Bronchial epithelial cell (primary cell): ENCODE data around the gene FBXO2. TPM values are rescaled to one million over a fixed set of nuclear protein-coding genes. Genes with fewer than 3 reads are reported as not detected.
A peak's percentile ranks its signal among the peaks of the same experiment; 100 is the strongest.

Source experiments
- DNase-seq: peaks from one replicate; pipeline ENCODE4 v3.0.0-alpha.2; 2010; ENCODE audit warnings: low read depth
- FAIRE-seq: peaks from 2 replicates; lab custom pipeline; 2011; peaks lifted over from hg19 to GRCh38; lab: Jason Lieb, UNC
- H3K27me3 ChIP-seq: 2 replicates; pipeline ENCODE4 v1.5.1; 2011; ENCODE audit warnings: low read length; ENCODE audit not compliant: control insufficient read depth, insufficient read depth
- H3K36me3 ChIP-seq: 2 replicates; pipeline ENCODE4 v1.5.1; 2011; ENCODE audit warnings: low read length; ENCODE audit not compliant: control insufficient read depth, insufficient read depth
- H3K4me3 ChIP-seq: 2 replicates; pipeline ENCODE4 v1.5.1; 2011; ENCODE audit warnings: mild to moderate bottlenecking, low read depth, low read length, control low read depth
- total RNA-seq: library from RNA; depleted of rRNA; stranded (reverse); fragments of >200 nt; gene quantifications from 2 replicates; pipeline ENCODE4 v1.2.1, GENCODE V29; 2014
- TF ChIP-seq, protein P1 (sequence below): IDR thresholded peaks from 2 replicates; pipeline ENCODE4 v1.5.1; 2011; ENCODE audit warnings: mild to moderate bottlenecking, moderate library complexity, low read length, control low read depth, inconsistent platforms; ENCODE audit not compliant: insufficient read depth, severe bottlenecking

FBXO2 gene
- total RNA-seq, 1 donor from 2014 or later: 49.5 TPM

GRCh38 chr1:11685210-11685752 is 31.1 kb upstream of the FBXO2 start:
- FAIRE-seq (no peak), DNase-seq (no peak)
- no peak overlapping the region for H3K4me3 ChIP-seq
- TF ChIP-seq, protein P1, sequence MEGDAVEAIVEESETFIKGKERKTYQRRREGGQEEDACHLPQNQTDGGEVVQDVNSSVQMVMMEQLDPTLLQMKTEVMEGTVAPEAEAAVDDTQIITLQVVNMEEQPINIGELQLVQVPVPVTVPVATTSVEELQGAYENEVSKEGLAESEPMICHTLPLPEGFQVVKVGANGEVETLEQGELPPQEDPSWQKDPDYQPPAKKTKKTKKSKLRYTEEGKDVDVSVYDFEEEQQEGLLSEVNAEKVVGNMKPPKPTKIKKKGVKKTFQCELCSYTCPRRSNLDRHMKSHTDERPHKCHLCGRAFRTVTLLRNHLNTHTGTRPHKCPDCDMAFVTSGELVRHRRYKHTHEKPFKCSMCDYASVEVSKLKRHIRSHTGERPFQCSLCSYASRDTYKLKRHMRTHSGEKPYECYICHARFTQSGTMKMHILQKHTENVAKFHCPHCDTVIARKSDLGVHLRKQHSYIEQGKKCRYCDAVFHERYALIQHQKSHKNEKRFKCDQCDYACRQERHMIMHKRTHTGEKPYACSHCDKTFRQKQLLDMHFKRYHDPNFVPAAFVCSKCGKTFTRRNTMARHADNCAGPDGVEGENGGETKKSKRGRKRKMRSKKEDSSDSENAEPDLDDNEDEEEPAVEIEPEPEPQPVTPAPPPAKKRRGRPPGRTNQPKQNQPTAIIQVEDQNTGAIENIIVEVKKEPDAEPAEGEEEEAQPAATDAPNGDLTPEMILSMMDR: no peak
- H3K27me3 ChIP-seq: peaks cover 10% of the 10 kb centered on the region
- H3K36me3 ChIP-seq: no peaks in the 10 kb centered on the region

DNA sequence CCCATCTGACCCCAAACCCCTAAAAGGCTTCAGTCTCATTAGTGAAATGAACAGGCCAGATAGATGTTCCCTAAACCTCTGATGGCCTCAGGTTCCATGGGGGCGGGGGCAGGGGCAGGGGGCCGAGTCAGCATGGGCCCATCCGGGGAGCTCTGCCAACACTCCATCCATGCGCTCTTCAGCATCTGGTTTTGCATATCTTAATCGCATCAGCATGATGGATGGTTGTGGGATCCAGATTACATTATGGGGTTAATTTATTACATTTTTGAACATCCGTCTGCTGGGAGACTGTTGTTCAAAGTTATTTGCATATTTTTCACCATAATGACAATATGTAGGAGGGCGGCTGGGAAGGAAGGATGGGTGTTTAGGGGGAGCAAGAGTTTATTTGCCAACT is 29.8 kb upstream of the FBXO2 start:
- FAIRE-seq (no peak), DNase-seq (no peak)
- Histone ChIP-seq H3K27me3 (peaks cover 8% of the 10 kb centered on the region), H3K36me3 (no peaks in the 10 kb centered on the region), H3K4me3 (no peak overlapping the region)
- TF ChIP-seq, protein P1: no peak

DNA sequence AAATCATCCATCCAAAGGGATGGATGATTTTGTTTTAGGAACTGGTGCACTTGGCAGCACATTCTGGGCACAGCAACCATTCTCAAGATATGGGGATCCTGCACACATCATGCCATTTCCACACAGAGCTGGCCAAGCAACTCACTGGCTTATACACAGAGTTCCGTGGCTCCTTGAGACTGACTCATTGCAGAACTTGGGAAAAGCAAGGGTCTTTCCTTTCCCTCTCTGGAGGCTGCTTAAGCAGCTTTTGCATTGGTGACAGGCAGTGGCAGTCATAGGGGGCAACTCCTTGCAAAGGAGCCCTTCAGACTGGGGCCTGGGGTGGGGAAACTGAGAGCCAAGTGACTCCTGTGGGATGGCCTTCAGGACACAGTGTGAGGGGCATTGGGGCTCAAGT is 28.6 kb upstream of the FBXO2 start:
- no peaks in the 10 kb centered on the region for H3K36me3 ChIP-seq
- DNase-seq (no peak), FAIRE-seq (no peak)
- H3K27me3 ChIP-seq: peaks cover 5% of the 10 kb centered on the region
- TF ChIP-seq, protein P1: no peak
- no peak overlapping the region for H3K4me3 ChIP-seq

DNA sequence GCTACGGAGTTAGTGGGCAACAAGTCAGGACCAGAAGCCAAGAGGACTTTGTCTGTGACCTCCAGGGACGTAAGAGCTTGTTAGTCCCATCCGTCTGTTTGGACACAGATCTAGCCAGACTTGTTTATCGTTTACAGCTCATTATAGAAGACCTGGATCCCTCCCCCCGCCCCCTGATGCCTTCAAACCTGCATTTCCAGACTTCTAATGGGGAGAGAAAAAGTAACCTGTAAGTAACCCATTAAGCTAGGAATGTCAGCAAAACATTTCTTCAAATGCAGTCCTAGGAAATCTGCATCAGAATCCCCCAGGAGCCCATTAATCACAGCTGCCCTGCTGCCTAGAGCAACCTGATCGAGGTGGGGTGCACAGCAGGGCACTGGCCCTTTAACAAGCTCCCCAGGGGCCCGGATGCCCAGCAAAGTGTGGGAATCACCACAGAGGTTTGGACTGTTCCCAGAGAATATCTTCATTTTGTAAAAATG is 28.1 kb upstream of the FBXO2 start:
- peaks cover 5% of the 10 kb centered on the region for H3K27me3 ChIP-seq
- H3K36me3 ChIP-seq: peaks cover 1% of the 10 kb centered on the region
- DNase-seq (no peak), FAIRE-seq (no peak)
- H3K4me3 ChIP-seq: no peak overlapping the region
- TF ChIP-seq, protein P1: no peak

GRCh38 chr1:11681071-11681771 is 27.0 kb upstream of the FBXO2 start, which contains the start of gene MAD2L2:
Gene MAD2L2, minus strand, starts transcription at chr1:11681148. Its CDS starts 547 bp downstream, at chr1:11680601.
- TF ChIP-seq, protein P1: no peak
- DNase-seq (peak; percentile 51), FAIRE-seq (no peak)
- H3K27me3 ChIP-seq: peaks cover 5% of the 10 kb centered on the region
- peak within 1 kb of the TSS; percentile 85 for H3K4me3 ChIP-seq
- H3K36me3 ChIP-seq: peaks cover 4% of the 10 kb centered on the region
